RWPE1 (cell line): Measurements from ENCODE around the gene QSOX2.

Source experiments
- CTCF ChIA-PET: fragments of 350-600 bp; sonication (Branson Sonifier 250); formaldehyde crosslinking; extraction: SDS; loops from one replicate; lab custom pipeline; 2021; lab: Yijun Ruan, JAX
- POLR2A ChIA-PET: fragments of 400-600 bp; formaldehyde crosslinking; extraction: SDS; loops from one replicate; lab custom pipeline; 2020; ENCODE audit warnings: antibody characterized with exemption; ENCODE audit not compliant: low non-redundant PET; lab: Yijun Ruan, JAX
- DNase-seq: peaks from one replicate; pipeline ENCODE4 v3.0.0; 2012; ENCODE audit warnings: low spot score
- H3K27ac ChIP-seq: fragments of 450-650 bp; 2 replicates; pipeline ENCODE4 v1.5.1; 2017
- CTCF ChIP-seq: fragments of 450-650 bp; conservative IDR thresholded peaks from 2 replicates; pipeline ENCODE4 v1.5.1; 2017; ENCODE audit warnings: low read depth, mild to moderate bottlenecking

QSOX2 gene

GRCh38 chr9:136248951-136249876 is 3.6 kb upstream of the QSOX2 start:
- H3K27ac ChIP-seq, result no peak overlapping the region
- ChIA-PET POLR2A (no interaction called here), CTCF (no interaction called here)
- TF ChIP-seq CTCF, result no peak
- no peak for DNase-seq

GRCh38 chr9:136247947-136248637 is 2.5 kb upstream of the QSOX2 start:
- H3K27ac ChIP-seq, result no peak overlapping the region
- ChIA-PET POLR2A (no interaction called here), CTCF (no interaction called here)
- DNase-seq, result no peak
- TF ChIP-seq CTCF, result no peak

GRCh38 chr9:136247551-136247916 is 1.9 kb upstream of the QSOX2 start:
- no peak for TF ChIP-seq CTCF
- H3K27ac ChIP-seq, result no peak overlapping the region
- POLR2A ChIA-PET, result no interaction called here
- no peak for DNase-seq
- CTCF ChIA-PET, result no interaction called here

GRCh38 chr9:136246849-136247550 is 1.4 kb upstream of the QSOX2 start:
- CTCF ChIA-PET, result no interaction called here
- H3K27ac ChIP-seq, result no peak overlapping the region
- no peak for DNase-seq
- POLR2A ChIA-PET, result no interaction called here
- no peak for TF ChIP-seq CTCF

GRCh38 chr9:136244969-136245218 is 718 bp downstream of the QSOX2 start:
- ChIA-PET POLR2A (no interaction called here), CTCF (interaction anchor here (0.6 to 0.7 kb wide), 2 partner anchors 112 to 130 kb away, joined by 3 to 7 read pairs; no protein-coding TSS in a partner anchor)
- no peak for TF ChIP-seq CTCF
- no peak for DNase-seq
- peak overlapping the region; percentile 64 for H3K27ac ChIP-seq

- TF ChIP-seq CTCF, result no peak
- DNase-seq, result no peak
- POLR2A ChIA-PET, result no interaction called here
- peak overlapping the region; percentile 64; the same call in 1 of the 2 replicates for H3K27ac ChIP-seq
- CTCF ChIA-PET, result interaction anchor here (0.6 to 1.0 kb wide), 3 partner anchors 23 to 130 kb away, joined by 3 to 7 read pairs (median 4); no protein-coding TSS in a partner anchor
These were observed 1.3 kb downstream of the QSOX2 start for GRCh38 chr9:136244122-136244968.
